ENCODE measurements around the gene XRCC3. TPM values are rescaled to one million over a fixed set of nuclear protein-coding genes. Genes with fewer than 3 reads are reported as not detected.

Gene XRCC3
- total and polyA plus RNA-seq, 12 donors: 1.0 to 4.4 (median 3.0) TPM

DNA sequence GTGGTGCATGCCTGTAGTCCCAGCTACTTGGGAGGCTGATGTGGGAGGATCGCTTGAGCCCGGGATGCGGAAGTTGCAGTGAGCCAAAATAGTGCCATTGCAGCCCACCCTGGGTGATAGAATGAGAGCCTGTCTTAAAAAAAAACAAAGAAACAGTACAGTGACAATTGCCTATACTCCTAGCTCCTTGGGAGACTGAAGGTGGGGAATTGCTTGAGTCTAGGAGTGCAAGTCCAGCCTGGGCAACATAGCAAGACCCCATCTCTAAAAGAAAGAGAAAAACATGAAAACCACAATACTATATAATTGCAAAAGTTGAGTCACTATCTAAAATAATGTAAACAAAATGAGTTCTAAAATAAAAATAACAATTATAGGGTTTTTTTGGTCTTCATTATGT lies 66.2 kb downstream of the XRCC3 start:
- Histone ChIP-seq H3K4me1 (peaks cover 13 to 68% (median 44%) of the 10 kb centered on the region in 9 donors), H3K36me3 (peaks cover 0 to 24% (median 0%) of the 10 kb centered on the region in 9 donors), H3K27me3 (no peaks in the 10 kb centered on the region), H3K9me3 (no peaks in the 10 kb centered on the region), H3K4me3 (no peak overlapping the region), H3K27ac (no peak overlapping the region)
- DNase-seq (no peak), ATAC-seq (no peak)
- 97% methylated on average over 3 of the region's 3 CpGs for WGBS, 2 donors
- TF ChIP-seq, protein P1, sequence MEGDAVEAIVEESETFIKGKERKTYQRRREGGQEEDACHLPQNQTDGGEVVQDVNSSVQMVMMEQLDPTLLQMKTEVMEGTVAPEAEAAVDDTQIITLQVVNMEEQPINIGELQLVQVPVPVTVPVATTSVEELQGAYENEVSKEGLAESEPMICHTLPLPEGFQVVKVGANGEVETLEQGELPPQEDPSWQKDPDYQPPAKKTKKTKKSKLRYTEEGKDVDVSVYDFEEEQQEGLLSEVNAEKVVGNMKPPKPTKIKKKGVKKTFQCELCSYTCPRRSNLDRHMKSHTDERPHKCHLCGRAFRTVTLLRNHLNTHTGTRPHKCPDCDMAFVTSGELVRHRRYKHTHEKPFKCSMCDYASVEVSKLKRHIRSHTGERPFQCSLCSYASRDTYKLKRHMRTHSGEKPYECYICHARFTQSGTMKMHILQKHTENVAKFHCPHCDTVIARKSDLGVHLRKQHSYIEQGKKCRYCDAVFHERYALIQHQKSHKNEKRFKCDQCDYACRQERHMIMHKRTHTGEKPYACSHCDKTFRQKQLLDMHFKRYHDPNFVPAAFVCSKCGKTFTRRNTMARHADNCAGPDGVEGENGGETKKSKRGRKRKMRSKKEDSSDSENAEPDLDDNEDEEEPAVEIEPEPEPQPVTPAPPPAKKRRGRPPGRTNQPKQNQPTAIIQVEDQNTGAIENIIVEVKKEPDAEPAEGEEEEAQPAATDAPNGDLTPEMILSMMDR (IDR thresholded peaks at IDR 0.05): no peak
- intact Hi-C loops (cut with DNase I): no loop called here

Other genes starting within 250 kb of the XRCC3 start
- gene CKB, start 192.6 kb downstream of the XRCC3 start, total RNA-seq: 100 to 1,000 TPM; 273 to 896 (median 534) TPM
- gene CKB, start 192.6 kb downstream of the XRCC3 start, polyA plus RNA-seq: 1,000 to 10,000 TPM in 1 of 2 donors, 100 to 1,000 TPM in 1; 717 to 1,062 TPM
- 1 to 10 TPM; 2.9 to 7.5 (median 3.8) TPM for gene TRMT61A, start 186.3 kb downstream of the XRCC3 start, total RNA-seq
- 10 to 100 TPM in 1 of 2 donors, 1 to 10 TPM in 1; 8.6 to 14.7 TPM for gene TRMT61A, start 186.3 kb downstream of the XRCC3 start, polyA plus RNA-seq
- 10 to 100 TPM; 14.0 to 19.7 (median 16.8) TPM for gene BAG5, start 152.8 kb downstream of the XRCC3 start, total RNA-seq
- 1 to 10 TPM; 5.0 to 9.9 TPM for gene BAG5, start 152.8 kb downstream of the XRCC3 start, polyA plus RNA-seq
- 10 to 100 TPM; 33.3 to 53.9 (median 40.3) TPM for gene COA8, start 152.5 kb downstream of the XRCC3 start, total RNA-seq
- gene COA8, start 152.5 kb downstream of the XRCC3 start, polyA plus RNA-seq: 100 to 1,000 TPM in 1 of 2 donors, 10 to 100 TPM in 1; 51.6 to 141 TPM
- 100 to 1,000 TPM; 123 to 166 (median 146) TPM for gene KLC1, start 86.2 kb downstream of the XRCC3 start, total RNA-seq
- gene KLC1, start 86.2 kb downstream of the XRCC3 start, polyA plus RNA-seq: 100 to 1,000 TPM; 151 to 220 TPM
- gene ZFYVE21, start 359 bp upstream of the XRCC3 start, total RNA-seq: 10 to 100 TPM; 43.5 to 64.9 (median 54.5) TPM
- gene ZFYVE21, start 359 bp upstream of the XRCC3 start, polyA plus RNA-seq: 10 to 100 TPM; 44.5 to 88.8 TPM
- 100 to 1,000 TPM in 2 of 10 donors, 10 to 100 TPM in 8; 64.8 to 124 (median 77.0) TPM for gene PPP1R13B, start 132.1 kb upstream of the XRCC3 start, total RNA-seq
- 10 to 100 TPM; 21.6 to 70.2 TPM for gene PPP1R13B, start 132.1 kb upstream of the XRCC3 start, polyA plus RNA-seq
- gene TDRD9, start 213.0 kb upstream of the XRCC3 start, total RNA-seq: 1 to 10 TPM in 7 of 10 donors, under 1 TPM in 3; 0.55 to 7.4 (median 2.1) TPM
- gene TDRD9, start 213.0 kb upstream of the XRCC3 start, polyA plus RNA-seq: 1 to 10 TPM; 2.2 to 8.4 TPM
- gene RD3L, start 227.1 kb upstream of the XRCC3 start, total RNA-seq: 10 to 100 TPM; 17.8 to 42.1 (median 25.3) TPM
- 10 to 100 TPM in 1 of 2 donors, 1 to 10 TPM in 1; 2.9 to 26.6 TPM for gene RD3L, start 227.1 kb upstream of the XRCC3 start, polyA plus RNA-seq